GM12891 (cell line): Measurements from ENCODE around the gene ARID4B.
"Not testable (repeated sequence)": the region's sequence is repeated elsewhere in the genome, so short reads cannot be mapped to it uniquely, and the experiment has no call there.

Experiments
- DNase-seq: peaks from one replicate; pipeline ENCODE4 v3.0.0; 2011; ENCODE audit warnings: low spot score; ENCODE audit not compliant: insufficient read length
- FAIRE-seq: peaks from 2 replicates; lab custom pipeline; 2011; peaks lifted over from hg19 to GRCh38; lab: Jason Lieb, UNC
- PAX5 ChIP-seq: IDR thresholded peaks from 2 replicates; pipeline ENCODE4 v1.6.1; 2011; ENCODE audit warnings: low read length, moderate library complexity, mild to moderate bottlenecking; ENCODE audit not compliant: insufficient read depth, severe bottlenecking
- POLR2A ChIP-seq: IDR thresholded peaks from 2 replicates; pipeline ENCODE4 v1.6.1; 2011; ENCODE audit warnings: low read depth, low read length, control low read depth
- POLR2AphosphoS5 ChIP-seq: IDR thresholded peaks from 2 replicates; pipeline ENCODE4 v1.6.1; 2011; ENCODE audit warnings: low read depth, low read length, control low read depth
- POU2F2 ChIP-seq: IDR thresholded peaks from 2 replicates; pipeline ENCODE4 v1.6.1; 2011; ENCODE audit warnings: low read depth, mild to moderate bottlenecking, control low read depth, low read length, moderate library complexity
- SPI1 ChIP-seq: IDR thresholded peaks from 2 replicates; pipeline ENCODE4 v1.6.1; 2011; ENCODE audit warnings: low read depth, low read length, control low read depth
- TAF1 ChIP-seq: IDR thresholded peaks from 2 replicates; pipeline ENCODE4 v1.6.1; 2011; ENCODE audit warnings: low read depth, low read length, control low read depth

The ARID4B gene

GRCh38 chr1:235266325-235266724, 61.7 kb downstream of the ARID4B start:
- no peak for FAIRE-seq
- TF ChIP-seq POLR2A = no peak
- no peak for TF ChIP-seq POLR2AphosphoS5
- no peak for TF ChIP-seq POU2F2
- no peak for TF ChIP-seq SPI1
- TF ChIP-seq TAF1 = no peak
- TF ChIP-seq PAX5 = no peak
- DNase-seq = no peak

- DNase-seq (no peak), FAIRE-seq (no peak)
Observed at GRCh38 chr1:235265900-235266299, 62.1 kb downstream of the ARID4B start.

GRCh38 chr1:235264327-235264726, 63.7 kb downstream of the ARID4B start:
- FAIRE-seq (no peak), DNase-seq (no peak)
- TF ChIP-seq PAX5 (no peak), POU2F2 (no peak), TAF1 (no peak), POLR2A (no peak), SPI1 (no peak), POLR2AphosphoS5 (no peak)

More at GRCh38 chr1:235265900-235266299, 62.1 kb downstream of the ARID4B start:
- TF ChIP-seq POLR2AphosphoS5 = no peak
- no peak for TF ChIP-seq POLR2A

- FAIRE-seq = no peak
- no peak for DNase-seq
- TF ChIP-seq POU2F2 (no peak), POLR2AphosphoS5 (no peak), TAF1 (no peak), POLR2A (no peak), PAX5 (no peak), SPI1 (no peak)
Observed at GRCh38 chr1:235262539-235262938, 65.4 kb downstream of the ARID4B start.

GRCh38 chr1:235261243-235261642, 66.7 kb downstream of the ARID4B start:
- DNase-seq = no peak
- FAIRE-seq = no peak

GRCh38 chr1:235259133-235259778, 68.7 kb downstream of the ARID4B start:
- FAIRE-seq (peak; percentile 88), DNase-seq (no peak)
- no peak for TF ChIP-seq POU2F2
- peak; percentile 24; the same call in 1 of the 2 replicates for TF ChIP-seq SPI1

More at GRCh38 chr1:235261243-235261642, 66.7 kb downstream of the ARID4B start:
- TF ChIP-seq POLR2A (no peak), PAX5 (no peak), POU2F2 (no peak), POLR2AphosphoS5 (no peak), SPI1 (no peak), TAF1 (no peak)

- not testable (repeated sequence) for FAIRE-seq, DNase-seq
Observed at GRCh38 chr1:235258068-235258467, 69.9 kb downstream of the ARID4B start.

GRCh38 chr1:235254721-235255120, 73.3 kb downstream of the ARID4B start:
- no peak for FAIRE-seq
- no peak for DNase-seq
- TF ChIP-seq TAF1 (no peak), POU2F2 (no peak), POLR2AphosphoS5 (no peak), PAX5 (no peak), POLR2A (no peak), SPI1 (no peak)

- FAIRE-seq = peak; percentile 76
- TF ChIP-seq POU2F2 (no peak), PAX5 (no peak), TAF1 (no peak), POLR2AphosphoS5 (no peak), POLR2A (no peak), SPI1 (no peak)
- no peak for DNase-seq
Observed at GRCh38 chr1:235253219-235253962, 74.6 kb downstream of the ARID4B start.

- FAIRE-seq (no peak), DNase-seq (no peak)
- TF ChIP-seq POLR2A (no peak), SPI1 (no peak), PAX5 (no peak), POLR2AphosphoS5 (no peak), POU2F2 (no peak), TAF1 (no peak)
Observed at GRCh38 chr1:235250430-235250829, 77.5 kb downstream of the ARID4B start.
